ENCODE data around the gene TENM4.

DNA sequence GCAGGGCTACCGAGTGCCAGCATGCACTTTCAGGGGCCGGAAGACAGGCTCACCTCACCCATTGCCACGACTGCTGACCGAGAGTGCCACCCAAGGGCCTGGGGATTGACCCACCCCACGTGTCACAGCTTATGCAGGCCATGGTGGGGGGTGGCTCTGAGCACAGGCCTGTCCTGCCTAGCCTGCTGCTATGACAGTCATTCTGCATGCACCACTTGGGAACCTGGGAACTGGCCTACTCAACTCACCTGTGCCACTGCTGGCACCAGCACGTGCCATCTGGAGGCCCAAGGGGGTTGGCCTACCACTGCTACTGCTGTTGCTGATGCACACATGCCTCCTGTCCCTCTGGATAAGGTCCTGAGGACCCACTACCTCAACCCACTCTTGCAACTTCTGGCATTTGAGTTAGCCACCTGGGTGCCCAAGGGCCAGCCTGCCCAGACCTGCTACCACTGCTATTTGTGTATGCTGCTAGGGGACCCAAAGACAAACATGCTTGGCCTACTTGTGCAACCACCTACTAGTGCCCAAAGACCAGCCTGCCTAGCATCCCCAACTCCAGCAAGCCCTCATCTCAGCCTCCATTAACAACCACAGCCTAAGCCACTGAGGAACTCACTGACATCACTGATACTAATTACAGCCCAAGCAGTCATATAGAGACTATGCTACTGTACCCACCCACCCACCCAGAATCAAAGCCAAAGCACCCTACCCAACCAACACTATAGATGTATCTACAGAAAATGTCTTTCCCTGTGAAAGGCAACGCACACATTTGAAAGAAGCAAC, 807.1 kb downstream of the TENM4 start:
- no peak for TF ChIP-seq EZH2 (IDR thresholded peaks at IDR 0.05)
- no peak for TF ChIP-seq POLR2AphosphoS5 (IDR thresholded peaks at IDR 0.05; ENCODE audit: borderline replicate concordance, low read depth, low read length)
- TF ChIP-seq FOXP2 (optimal IDR thresholded peaks at IDR 0.05; ENCODE audit: control extremely low read depth, extremely low read length, insufficient read depth): no peak
